AG08396 (cell line): ENCODE data around the gene HLX.

Experiments used
- DNase-seq: peaks from one replicate; pipeline ENCODE4 v3.0.0; 2012; ENCODE audit warnings: low spot score, mixed read lengths

HLX gene, protein sequence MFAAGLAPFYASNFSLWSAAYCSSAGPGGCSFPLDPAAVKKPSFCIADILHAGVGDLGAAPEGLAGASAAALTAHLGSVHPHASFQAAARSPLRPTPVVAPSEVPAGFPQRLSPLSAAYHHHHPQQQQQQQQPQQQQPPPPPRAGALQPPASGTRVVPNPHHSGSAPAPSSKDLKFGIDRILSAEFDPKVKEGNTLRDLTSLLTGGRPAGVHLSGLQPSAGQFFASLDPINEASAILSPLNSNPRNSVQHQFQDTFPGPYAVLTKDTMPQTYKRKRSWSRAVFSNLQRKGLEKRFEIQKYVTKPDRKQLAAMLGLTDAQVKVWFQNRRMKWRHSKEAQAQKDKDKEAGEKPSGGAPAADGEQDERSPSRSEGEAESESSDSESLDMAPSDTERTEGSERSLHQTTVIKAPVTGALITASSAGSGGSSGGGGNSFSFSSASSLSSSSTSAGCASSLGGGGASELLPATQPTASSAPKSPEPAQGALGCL

DNA sequence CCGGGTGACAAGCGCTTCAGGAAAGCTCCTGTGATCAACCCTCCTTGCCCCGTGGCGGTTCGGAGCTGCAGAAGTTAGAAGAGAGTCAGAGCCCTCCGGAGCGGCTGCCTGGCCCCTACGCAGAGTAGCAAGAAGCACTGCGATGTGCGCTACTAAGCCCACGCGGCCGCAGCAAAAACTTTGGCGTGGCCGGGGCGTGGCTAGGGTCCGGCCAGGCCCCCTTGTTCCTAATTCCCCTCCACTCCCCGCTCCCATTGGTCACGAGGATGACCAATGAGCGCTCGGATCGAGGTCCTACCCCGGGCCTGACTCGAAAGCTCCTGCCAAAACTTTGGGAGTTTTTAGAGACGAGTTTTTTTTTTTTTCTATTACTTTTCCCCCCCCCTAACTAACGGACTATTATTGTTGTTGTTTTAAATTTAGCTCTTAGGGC, at the start of gene HLX:
Gene HLX (plus strand): TSS at position 368 of the 433 bp plus-strand sequence. CDS start 415 bp downstream, outside the sequence.
- peak; percentile 99 for DNase-seq

- no peak for DNase-seq
These were observed 45.8 kb upstream of the HLX start for GRCh38 chr1:220833436-220833835.

DNA sequence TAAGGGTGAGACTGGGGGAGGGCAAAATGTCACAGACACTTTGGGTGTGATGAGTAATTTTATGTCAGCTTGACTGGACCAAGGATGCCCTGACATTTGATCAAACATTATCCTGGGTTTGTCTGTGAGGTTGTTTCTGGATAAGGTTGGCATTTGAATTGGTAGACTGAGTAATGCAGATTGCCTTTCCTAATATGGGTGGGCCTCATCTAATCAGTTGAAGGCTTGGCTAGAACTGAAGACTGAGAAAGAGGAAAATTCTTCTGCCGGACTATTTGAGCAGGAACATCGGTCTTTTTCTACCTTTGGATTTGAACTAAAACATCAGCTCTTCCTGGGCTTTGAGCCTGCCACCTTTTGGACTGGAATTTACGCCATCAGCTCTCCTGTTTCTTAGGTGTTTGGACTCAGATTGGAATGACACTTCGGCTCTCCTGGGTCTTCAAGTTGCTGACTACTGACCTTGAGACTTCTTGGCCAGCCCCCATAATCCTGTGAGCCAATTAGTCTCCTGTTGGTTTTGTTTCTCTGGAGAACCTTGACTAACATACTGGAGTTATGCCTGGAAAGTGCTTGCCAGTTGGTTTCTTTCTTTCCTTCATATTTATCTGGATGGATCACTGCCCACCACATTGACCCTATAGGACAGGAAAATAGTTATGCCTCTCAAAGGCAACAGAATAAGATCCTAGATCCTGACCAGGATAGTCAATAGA, 44.9 kb upstream of the HLX start:
- DNase-seq: no peak

DNA sequence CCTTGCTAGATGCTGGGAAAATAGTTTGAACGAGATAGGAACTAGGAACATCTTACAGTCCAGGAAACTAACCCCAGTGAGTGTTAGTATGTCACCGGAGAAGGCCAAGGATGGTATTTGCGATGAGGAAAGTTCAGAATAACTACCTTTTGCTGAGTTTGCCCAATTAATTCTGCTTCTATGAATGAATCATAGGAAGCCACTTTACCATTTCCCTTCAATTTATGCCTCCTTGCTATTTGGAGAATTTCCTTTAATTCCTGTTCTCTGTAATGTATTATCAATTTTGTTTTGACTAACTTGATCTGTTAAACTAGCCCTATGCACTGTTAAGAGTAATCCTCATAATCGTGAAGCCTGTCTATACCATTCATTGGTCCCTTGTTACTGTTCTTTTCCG, 40.7 kb upstream of the HLX start:
- DNase-seq: no peak

DNA sequence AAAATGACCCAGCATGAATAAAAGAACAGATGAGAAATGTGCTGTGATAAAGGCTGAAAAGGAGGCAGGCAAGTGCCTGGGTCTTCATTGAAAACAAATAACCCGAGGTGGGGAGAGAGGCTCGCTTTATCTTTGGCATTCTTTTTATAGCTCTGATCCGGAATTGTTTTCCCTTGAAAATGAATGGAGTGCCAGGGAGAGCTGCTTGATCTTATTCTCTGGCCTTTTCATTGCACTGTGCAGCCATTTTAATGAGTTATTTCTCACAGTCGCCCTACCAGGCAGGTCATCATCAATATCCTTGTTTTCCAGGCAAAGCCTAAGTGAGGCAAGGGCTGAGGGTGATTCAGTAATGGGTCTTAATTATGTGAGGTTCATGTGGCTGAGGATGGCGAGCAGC, 39.8 kb upstream of the HLX start:
- no peak for DNase-seq

DNA sequence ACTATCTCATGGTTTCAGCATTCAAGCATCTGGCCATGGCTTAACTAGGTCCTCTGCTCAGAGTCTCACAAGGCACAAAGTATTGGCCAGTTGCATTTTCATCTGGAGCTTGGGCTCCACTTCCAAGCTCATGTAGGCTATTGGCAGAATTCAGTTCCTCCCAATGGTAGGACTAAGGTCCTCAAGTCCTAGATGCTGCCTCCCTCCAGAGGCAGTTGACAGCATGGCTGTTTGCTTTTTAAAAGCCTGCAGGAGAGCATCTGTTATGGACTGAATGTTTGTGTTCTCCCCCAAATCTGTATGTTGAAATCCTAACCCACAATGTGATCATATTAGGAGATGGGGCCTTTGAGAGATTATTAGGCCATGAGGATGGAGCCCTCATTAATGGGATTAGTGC, 38.0 kb upstream of the HLX start:
- DNase-seq: no peak

DNA sequence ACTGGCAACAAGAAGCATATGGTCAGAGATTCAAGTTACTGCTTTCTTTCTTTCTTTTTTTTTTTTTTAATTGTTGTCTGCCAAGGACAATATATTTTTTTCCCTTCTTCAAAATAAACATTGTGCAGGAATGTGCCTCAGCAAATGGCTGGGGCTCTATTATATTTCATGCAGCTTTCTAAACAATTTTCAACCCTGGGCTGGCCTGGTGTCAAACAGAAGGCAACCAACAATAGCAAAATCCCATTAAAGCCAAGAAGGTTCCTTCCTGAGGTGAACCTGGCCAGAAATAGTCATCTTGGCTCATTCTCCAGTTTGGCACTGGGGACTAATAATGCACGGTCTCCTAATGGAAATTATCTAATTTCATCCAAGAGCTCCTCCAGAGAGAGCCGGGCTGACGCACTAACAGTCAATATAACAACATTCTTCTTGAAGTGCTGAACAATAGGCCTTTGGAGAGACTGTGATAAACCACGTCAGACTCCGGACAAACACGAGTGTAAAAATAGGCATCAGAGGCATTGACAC, 35.7 kb upstream of the HLX start:
- DNase-seq: no peak

- no peak for DNase-seq
These were observed 26.8 kb upstream of the HLX start for GRCh38 chr1:220852408-220852807.

GRCh38 chr1:220872296-220872695, 6.9 kb upstream of the HLX start:
- DNase-seq: no peak

DNA sequence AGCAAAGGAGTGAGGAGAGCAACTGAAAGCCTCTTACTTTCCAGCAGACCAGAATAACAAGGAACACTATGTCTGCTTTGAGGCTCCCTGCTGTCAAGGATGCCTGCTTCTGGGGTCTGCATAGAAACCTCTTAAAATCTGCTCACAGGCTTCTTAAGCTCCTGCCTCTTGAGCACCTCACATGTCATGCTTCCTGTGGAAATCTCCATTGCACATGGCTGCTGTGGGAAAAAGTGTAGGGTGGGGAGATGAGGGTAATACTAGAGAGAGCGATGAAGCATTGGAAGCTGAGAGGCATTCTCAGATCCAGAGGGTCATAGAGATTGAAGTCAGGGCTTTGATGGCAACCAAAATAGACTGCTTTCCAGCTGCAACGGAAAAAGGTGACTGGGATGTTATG, 6.2 kb upstream of the HLX start:
- DNase-seq: no peak

DNA sequence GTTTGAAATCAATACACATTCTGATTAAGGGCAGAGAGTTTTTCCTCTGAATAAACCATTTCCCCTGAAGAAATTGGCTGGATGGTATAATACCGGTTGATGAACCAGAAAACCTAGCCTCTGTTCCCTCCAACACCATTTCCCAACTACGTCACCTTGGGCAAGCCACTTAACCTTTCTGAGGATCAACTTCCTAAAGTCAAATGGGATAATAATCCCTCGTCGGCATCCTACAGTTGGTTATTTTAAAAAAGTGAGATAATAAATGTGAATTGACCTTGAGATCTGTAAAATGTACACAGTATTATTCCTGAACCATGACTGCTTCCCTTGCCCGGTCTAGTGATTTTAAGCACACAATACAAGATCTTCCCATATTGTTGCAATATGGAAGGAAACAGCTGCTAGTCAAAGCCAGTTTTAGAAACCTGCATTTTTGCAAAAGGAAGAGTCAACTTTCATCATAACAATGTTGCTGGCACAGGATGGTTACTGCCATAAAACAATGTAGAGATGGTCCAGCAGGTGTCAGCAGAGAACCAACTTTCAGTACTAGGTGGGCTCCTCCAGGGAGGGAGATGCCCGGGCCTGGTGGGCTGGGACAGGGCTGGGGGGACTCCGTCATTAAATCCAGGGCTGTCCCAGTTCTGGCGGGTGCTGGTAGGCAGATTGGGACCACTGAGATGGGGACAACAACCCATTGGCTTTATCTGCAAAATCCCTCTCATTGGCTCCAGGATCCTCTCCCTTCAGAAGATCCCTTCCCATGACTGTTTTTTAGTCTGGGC, 5.2 kb upstream of the HLX start:
- peak; percentile 63 for DNase-seq

GRCh38 chr1:220875260-220875659, 4.0 kb upstream of the HLX start:
- no peak for DNase-seq

GRCh38 chr1:220876511-220877376, 2.5 kb upstream of the HLX start:
- DNase-seq: no peak

DNA sequence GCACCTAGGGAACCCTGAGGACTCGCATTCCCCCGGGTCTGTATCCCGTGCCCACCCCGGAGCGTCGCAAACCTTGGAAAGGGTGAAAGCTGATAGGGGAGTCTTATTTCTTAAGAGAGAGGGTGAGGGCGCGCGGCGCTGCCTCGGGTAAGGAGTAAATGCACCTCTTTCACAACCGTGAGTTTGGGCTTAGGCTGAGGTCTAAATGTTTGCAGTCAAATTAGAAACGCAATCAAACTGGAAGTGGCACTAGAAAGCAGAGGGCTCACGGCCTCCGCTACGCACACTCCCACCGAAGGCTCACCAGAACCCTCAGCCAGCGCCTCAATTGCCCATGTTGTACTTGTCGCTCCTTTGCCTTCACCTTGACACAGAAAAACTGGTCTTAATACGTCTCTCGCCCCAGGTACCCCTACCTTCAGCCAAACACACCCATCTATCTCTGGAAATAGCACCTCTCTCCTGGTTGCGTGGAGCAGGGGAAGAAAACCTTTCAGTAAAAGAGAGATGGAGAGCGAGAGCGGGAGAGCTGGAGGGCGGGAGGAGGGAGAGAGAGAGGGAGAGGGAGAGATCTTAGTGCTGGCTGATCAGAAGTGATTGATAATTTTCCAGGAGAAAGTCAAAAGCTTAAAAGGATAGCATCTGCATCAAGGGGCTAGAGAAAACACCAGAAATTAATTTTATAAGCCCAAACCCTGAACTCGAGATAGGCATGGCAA, 1.7 kb upstream of the HLX start:
- no peak for DNase-seq

DNA sequence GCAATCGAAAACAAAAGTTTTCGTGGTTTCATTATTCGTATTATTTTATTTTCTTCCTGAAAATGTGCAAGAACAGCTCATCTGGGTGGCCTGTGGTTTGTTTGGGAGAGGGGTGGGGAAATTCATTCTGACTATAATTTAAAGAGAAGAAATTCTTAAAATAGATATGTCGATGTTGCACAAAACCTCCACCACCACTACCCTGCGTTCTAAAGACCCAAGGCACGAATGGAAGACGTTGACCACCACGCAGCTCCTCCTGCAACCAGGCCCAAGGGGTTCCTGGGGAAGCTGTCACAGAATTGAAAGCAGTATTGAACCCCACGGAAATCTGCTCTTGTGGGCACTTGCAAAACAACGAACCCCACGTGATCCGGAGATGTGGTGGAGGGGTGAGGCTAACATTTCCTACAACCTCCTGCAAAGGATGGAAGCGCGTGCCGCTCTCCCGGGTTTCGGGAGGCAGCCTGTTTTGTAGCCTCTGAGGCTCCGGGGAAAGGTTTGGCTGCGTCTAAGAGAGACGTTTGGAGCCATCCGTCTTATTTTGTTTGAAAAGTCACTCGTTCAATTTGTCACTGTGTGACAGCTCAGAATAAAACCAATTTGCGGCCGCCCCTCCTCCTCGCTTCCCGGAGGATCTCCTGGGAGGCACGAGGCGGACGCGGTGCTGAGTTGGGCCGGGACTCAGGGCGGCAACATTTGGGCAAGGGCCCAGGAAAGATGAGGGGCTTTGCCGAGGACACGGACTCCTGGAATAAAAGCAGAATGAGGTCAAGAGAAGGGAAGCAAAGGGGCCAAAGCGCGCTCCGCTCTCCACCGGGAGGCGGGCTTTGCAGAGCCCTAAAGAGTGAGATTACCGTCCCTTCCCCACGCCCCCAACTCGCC, 810 bp upstream of the HLX start:
- DNase-seq: peak; percentile 12

DNA sequence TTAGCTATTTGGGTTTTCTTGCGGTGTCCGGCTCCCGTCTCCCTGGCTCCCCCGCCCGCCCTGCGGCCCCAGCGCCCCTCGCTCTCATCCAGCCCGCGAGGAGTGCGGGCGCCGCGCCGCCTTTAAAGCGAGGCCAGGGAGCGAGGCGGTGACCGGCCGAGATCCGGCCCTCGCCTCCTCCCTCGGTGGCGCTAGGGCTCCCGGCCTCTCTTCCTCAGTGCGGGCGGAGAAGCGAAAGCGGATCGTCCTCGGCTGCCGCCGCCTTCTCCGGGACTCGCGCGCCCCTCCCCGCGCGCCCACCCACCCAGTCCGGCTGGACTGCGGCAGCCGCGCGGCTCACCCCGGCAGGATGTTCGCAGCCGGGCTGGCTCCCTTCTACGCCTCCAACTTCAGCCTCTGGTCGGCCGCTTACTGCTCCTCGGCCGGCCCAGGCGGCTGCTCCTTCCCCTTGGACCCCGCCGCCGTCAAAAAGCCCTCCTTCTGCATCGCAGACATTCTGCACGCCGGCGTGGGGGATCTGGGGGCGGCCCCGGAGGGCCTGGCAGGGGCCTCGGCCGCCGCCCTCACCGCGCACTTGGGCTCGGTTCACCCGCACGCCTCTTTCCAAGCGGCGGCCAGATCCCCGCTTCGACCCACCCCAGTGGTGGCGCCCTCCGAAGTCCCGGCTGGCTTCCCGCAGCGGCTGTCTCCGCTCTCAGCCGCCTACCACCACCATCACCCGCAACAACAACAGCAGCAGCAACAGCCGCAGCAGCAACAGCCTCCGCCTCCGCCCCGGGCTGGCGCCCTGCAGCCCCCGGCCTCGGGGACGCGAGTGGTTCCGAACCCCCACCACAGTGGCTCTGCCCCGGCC, 492 bp downstream of the HLX start:
- DNase-seq: peak; percentile 84

DNA sequence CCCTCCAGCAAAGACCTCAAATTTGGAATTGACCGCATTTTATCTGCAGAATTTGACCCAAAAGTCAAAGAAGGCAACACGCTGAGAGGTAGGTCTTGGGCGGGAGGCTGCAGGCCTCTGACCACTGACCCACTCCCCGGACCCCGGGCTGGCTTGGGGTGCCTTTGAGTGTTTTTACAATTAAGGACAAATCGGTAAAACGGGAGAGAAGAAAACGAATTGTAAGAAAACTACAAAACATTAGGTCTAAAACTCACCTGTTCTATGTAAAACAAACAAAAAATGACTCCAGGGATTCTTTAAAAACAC, 1.1 kb downstream of the HLX start:
- no peak for DNase-seq

DNA sequence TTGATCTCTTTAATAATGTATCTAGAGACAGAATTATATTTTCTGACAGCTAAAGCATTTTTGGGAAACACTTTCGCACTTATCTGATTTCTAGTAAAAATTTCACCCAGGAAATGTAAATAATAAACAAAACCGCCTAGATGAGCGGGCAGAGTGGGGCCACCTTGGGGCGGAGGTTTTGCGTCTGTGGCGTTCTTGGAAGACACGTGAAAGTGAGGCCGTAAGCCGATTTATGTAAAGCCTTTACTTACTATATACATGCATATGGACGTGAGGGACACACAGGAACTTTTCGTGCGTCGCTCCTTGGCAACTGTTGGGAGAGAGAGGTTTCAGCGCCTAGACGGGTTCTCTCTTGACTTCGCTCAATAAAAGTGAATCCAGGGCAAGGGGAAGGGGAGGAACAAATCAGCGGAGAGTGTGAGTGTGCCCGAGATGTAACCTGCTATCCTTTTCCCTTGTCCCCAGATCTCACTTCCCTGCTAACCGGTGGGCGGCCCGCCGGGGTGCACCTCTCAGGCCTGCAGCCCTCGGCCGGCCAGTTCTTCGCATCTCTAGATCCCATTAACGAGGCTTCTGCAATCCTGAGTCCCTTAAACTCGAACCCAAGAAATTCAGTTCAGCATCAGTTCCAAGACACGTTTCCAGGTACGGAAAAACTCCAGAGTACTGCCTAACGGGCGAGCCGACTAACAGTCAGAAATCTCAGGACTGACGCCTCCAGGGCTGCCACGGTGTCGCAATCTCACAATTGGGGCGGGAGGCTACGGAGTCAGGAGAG, 1.7 kb downstream of the HLX start:
- peak; percentile 79 for DNase-seq
